ENCODE data around the gene CRYL1. TPM values are rescaled to one million over a fixed set of nuclear protein-coding genes. Genes with fewer than 3 reads are reported as not detected.
A peak's percentile ranks its signal among the peaks of the same experiment; 100 is the strongest.

CRYL1 gene
- total RNA-seq, 1 donor from 2014 or later = 3.6 TPM

- H3K79me2 ChIP-seq (ENCODE audit: low read depth) = no peaks in the 10 kb centered on the region
- no peak overlapping the region for H3K4me2 ChIP-seq
- peaks cover 7% of the 10 kb centered on the region for H3K4me1 Mint-ChIP-seq
- H3K9ac ChIP-seq = no peak overlapping the region
- H3K9me3 Mint-ChIP-seq = no peaks in the 10 kb centered on the region
- no peak overlapping the region for H2AFZ ChIP-seq (replicated peaks)
- no peak for DNase-seq (ENCODE audit: low spot score)
- H3K4me1 ChIP-seq = peaks cover 3% of the 10 kb centered on the region
- TF ChIP-seq EZH2 (IDR thresholded peaks at IDR 0.05) (no peak), CTCF (IDR thresholded peaks at IDR 0.05) (no peak), EZH2phosphoT487 (IDR thresholded peaks at IDR 0.05) (no peak)
- H3K27ac ChIP-seq = no peak overlapping the region
- no peak overlapping the region for H3K27ac Mint-ChIP-seq
- no peaks in the 10 kb centered on the region for H3K36me3 ChIP-seq
- no peaks in the 10 kb centered on the region for H4K20me1 ChIP-seq (ENCODE audit: low read depth)
- H3K4me3 ChIP-seq = no peak overlapping the region
- H3K4me3 Mint-ChIP-seq = no peak overlapping the region
- H3K36me3 Mint-ChIP-seq = no peaks in the 10 kb centered on the region
- no peaks in the 10 kb centered on the region for H3K27me3 Mint-ChIP-seq (ENCODE audit: insufficient read depth, low read depth)
- H3F3A ChIP-seq (ENCODE audit: low read depth) = no peaks in the 10 kb centered on the region
- H3K9me3 ChIP-seq (ENCODE audit: low read depth) = no peaks in the 10 kb centered on the region
- H3K27me3 ChIP-seq = peaks cover 17% of the 10 kb centered on the region
Measured at GRCh38 chr13:20366056-20366455, 159.6 kb downstream of the CRYL1 start.

- H3K27me3 ChIP-seq = peaks cover 26% of the 10 kb centered on the region
- Mint-ChIP-seq H3K4me3 (no peak overlapping the region), H3K27ac (peak overlapping the region; percentile 29), H3K27me3 (ENCODE audit: insufficient read depth, low read depth) (peaks cover 4% of the 10 kb centered on the region), H3K36me3 (no peaks in the 10 kb centered on the region), H3K9me3 (no peaks in the 10 kb centered on the region), H3K4me1 (peaks cover 12% of the 10 kb centered on the region)
- no peak overlapping the region for H3K4me3 ChIP-seq
- H3F3A ChIP-seq (ENCODE audit: low read depth) = no peaks in the 10 kb centered on the region
- H3K79me2 ChIP-seq (ENCODE audit: low read depth) = no peaks in the 10 kb centered on the region
- no peak overlapping the region for H3K9ac ChIP-seq
- no peaks in the 10 kb centered on the region for H3K36me3 ChIP-seq
- no peak overlapping the region for H3K27ac ChIP-seq
- H4K20me1 ChIP-seq (ENCODE audit: low read depth) = no peaks in the 10 kb centered on the region
- DNase-seq (ENCODE audit: low spot score) = peak; percentile 18
- H3K4me1 ChIP-seq = peaks cover 3% of the 10 kb centered on the region
- no peaks in the 10 kb centered on the region for H3K9me3 ChIP-seq (ENCODE audit: low read depth)
- TF ChIP-seq EZH2 (IDR thresholded peaks at IDR 0.05) (no peak), EZH2phosphoT487 (IDR thresholded peaks at IDR 0.05) (no peak), CTCF (IDR thresholded peaks at IDR 0.05) (no peak)
- H2AFZ ChIP-seq (replicated peaks) = peak overlapping the region; percentile 34
- no peak overlapping the region for H3K4me2 ChIP-seq
Measured at GRCh38 chr13:20363603-20364002, 162.1 kb downstream of the CRYL1 start.

- H3K36me3 ChIP-seq = no peaks in the 10 kb centered on the region
- no peaks in the 10 kb centered on the region for H3F3A ChIP-seq (ENCODE audit: low read depth)
- H3K79me2 ChIP-seq (ENCODE audit: low read depth) = no peaks in the 10 kb centered on the region
- H3K27ac ChIP-seq = no peak overlapping the region
- H2AFZ ChIP-seq (replicated peaks) = no peak overlapping the region
- no peak overlapping the region for H3K9ac ChIP-seq
- Mint-ChIP-seq H3K4me3 (no peak overlapping the region), H3K4me1 (peaks cover 12% of the 10 kb centered on the region), H3K27me3 (ENCODE audit: insufficient read depth, low read depth) (peaks cover 4% of the 10 kb centered on the region), H3K9me3 (no peaks in the 10 kb centered on the region), H3K27ac (no peak overlapping the region), H3K36me3 (no peaks in the 10 kb centered on the region)
- DNase-seq (ENCODE audit: low spot score) = no peak
- no peak overlapping the region for H3K4me2 ChIP-seq
- TF ChIP-seq EZH2phosphoT487 (IDR thresholded peaks at IDR 0.05) = no peak
- no peak overlapping the region for H3K4me3 ChIP-seq
- peaks cover 3% of the 10 kb centered on the region for H3K4me1 ChIP-seq
- H3K9me3 ChIP-seq (ENCODE audit: low read depth) = no peaks in the 10 kb centered on the region
- peaks cover 26% of the 10 kb centered on the region for H3K27me3 ChIP-seq
- no peaks in the 10 kb centered on the region for H4K20me1 ChIP-seq (ENCODE audit: low read depth)
Measured at GRCh38 chr13:20363172-20363571, 162.5 kb downstream of the CRYL1 start.

- Histone ChIP-seq H3K36me3 (no peaks in the 10 kb centered on the region), H3K27me3 (peaks cover 26% of the 10 kb centered on the region), H3K4me1 (peaks cover 3% of the 10 kb centered on the region), H3K27ac (no peak overlapping the region), H3K79me2 (ENCODE audit: low read depth) (no peaks in the 10 kb centered on the region), H3K9me3 (ENCODE audit: low read depth) (no peaks in the 10 kb centered on the region), H3K9ac (no peak overlapping the region), H2AFZ (replicated peaks) (no peak overlapping the region), H4K20me1 (ENCODE audit: low read depth) (no peaks in the 10 kb centered on the region), H3K4me2 (no peak overlapping the region), H3K4me3 (no peak overlapping the region), H3F3A (ENCODE audit: low read depth) (no peaks in the 10 kb centered on the region)
- peak overlapping the region; percentile 70 for H3K27ac Mint-ChIP-seq
- TF ChIP-seq EZH2phosphoT487 (IDR thresholded peaks at IDR 0.05) (no peak), CTCF (IDR thresholded peaks at IDR 0.05) (no peak), EZH2 (IDR thresholded peaks at IDR 0.05) (no peak)
- H3K4me1 Mint-ChIP-seq = peaks cover 12% of the 10 kb centered on the region
- no peaks in the 10 kb centered on the region for H3K36me3 Mint-ChIP-seq
- no peak overlapping the region for H3K4me3 Mint-ChIP-seq
- no peaks in the 10 kb centered on the region for H3K9me3 Mint-ChIP-seq
- DNase-seq (ENCODE audit: low spot score) = no peak
- peaks cover 4% of the 10 kb centered on the region for H3K27me3 Mint-ChIP-seq (ENCODE audit: insufficient read depth, low read depth)
Measured at GRCh38 chr13:20362484-20363041, 163.1 kb downstream of the CRYL1 start.

Measured in neural progenitor cell (in vitro differentiated cells).